ENCODE measurements around the gene C1orf56.
"Not testable (repeated sequence)": the region's sequence is repeated elsewhere in the genome, so short reads cannot be mapped to it uniquely, and the experiment has no call there.

C1orf56 gene

GRCh38 chr1:151062741-151063371, 15.3 kb downstream of the C1orf56 start:
- no peak for DNase-seq

GRCh38 chr1:151065089-151065645, 17.6 kb downstream of the C1orf56 start:
- no peak for DNase-seq

- DNase-seq: no peak
Measured at GRCh38 chr1:151067185-151067584, 19.6 kb downstream of the C1orf56 start.

GRCh38 chr1:151069103-151069486, 21.5 kb downstream of the C1orf56 start:
- DNase-seq: no peak

GRCh38 chr1:151070474-151071276, 23.1 kb downstream of the C1orf56 start, which contains the start of gene GABPB2:
TSS of gene GABPB2 (plus strand) at chr1:151070761. CDS start at chr1:151088190, 17,429 bp downstream.
- peak; percentile 72 for DNase-seq

GRCh38 chr1:151072224-151072623, 24.7 kb downstream of the C1orf56 start:
- DNase-seq: no peak

- DNase-seq: no peak
Measured at GRCh38 chr1:151085953-151086559, 38.5 kb downstream of the C1orf56 start.

GRCh38 chr1:151097426-151097825, 49.9 kb downstream of the C1orf56 start:
- not testable (repeated sequence) for DNase-seq

GRCh38 chr1:151098126-151098525, 50.6 kb downstream of the C1orf56 start:
- no peak for DNase-seq
